HG03066 (cell line): ENCODE measurements around the gene FOXR1.

Source experiments
- ATAC-seq: cut with Tn5 transposase; IDR thresholded peaks from one replicate; pipeline ENCODE4 v1.9.1; 2021; ENCODE audit warnings: low read depth; ENCODE audit not compliant: unreplicated experiment

FOXR1 gene, protein sequence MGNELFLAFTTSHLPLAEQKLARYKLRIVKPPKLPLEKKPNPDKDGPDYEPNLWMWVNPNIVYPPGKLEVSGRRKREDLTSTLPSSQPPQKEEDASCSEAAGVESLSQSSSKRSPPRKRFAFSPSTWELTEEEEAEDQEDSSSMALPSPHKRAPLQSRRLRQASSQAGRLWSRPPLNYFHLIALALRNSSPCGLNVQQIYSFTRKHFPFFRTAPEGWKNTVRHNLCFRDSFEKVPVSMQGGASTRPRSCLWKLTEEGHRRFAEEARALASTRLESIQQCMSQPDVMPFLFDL

DNA sequence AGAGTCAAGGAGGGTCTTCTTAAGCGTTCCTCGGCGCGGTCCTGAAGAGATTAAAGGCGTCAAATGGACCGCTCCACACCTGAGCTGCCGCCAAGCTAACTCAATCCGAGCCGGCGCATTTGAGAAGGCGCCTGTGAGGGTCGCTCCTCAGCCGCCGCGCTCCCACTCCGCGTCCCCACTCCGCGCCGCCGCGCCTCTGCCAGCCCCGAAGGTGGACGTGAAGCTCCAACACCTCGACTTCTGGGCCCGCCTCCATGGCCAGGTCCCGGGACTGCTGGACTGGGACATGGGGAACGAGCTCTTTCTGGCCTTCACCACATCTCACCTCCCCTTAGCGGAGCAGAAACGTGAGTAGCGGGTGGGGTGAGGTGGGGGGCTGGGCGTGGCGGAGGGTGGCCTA lies at the start of gene FOXR1:
Gene FOXR1 (plus strand): TSS at position 116 of the 400 bp plus-strand sequence. CDS start 171 bp downstream, at position 287.
- ATAC-seq, result no peak

DNA sequence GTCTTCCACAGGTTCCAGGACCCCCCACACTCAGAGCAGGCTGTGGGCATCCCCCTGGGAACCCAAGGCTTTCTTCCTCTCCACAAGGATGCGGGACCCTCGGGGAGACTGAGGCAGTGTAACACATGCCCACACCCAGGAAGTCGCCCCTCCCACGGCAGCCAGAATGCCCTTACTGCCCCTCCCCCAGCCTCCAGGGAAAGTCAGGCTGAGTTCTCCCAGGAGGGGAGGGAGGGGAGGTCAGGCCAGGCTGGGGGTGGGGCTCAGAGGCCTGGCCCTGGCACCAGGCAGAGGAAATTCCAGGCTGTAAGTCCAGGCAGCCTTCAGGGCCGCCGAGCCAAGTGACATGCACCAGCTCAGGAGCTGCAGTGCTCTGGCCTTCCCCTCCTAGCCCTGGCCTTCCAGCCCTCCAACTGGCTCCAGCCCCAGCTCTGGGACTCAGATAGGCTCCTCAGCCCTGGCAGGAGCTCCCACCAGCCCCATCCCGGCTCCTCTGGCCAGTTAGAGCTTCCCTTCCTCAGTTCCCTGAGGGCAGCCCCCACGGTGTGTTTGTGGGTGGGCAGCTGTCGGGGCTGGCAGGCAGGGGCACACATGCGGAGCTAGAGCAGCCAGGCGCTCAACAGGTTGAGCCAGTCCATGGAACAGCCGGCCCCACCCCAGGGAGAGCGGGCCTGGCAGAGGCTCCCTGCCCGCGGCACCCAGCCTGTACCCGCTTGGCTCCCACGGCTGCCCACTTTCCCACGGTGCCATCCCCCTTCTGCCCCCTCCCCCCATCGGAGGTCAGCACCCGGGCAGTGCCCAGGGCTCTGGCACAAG lies 49.4 kb upstream of the FOXR1 start:
- ATAC-seq, result no peak

DNA sequence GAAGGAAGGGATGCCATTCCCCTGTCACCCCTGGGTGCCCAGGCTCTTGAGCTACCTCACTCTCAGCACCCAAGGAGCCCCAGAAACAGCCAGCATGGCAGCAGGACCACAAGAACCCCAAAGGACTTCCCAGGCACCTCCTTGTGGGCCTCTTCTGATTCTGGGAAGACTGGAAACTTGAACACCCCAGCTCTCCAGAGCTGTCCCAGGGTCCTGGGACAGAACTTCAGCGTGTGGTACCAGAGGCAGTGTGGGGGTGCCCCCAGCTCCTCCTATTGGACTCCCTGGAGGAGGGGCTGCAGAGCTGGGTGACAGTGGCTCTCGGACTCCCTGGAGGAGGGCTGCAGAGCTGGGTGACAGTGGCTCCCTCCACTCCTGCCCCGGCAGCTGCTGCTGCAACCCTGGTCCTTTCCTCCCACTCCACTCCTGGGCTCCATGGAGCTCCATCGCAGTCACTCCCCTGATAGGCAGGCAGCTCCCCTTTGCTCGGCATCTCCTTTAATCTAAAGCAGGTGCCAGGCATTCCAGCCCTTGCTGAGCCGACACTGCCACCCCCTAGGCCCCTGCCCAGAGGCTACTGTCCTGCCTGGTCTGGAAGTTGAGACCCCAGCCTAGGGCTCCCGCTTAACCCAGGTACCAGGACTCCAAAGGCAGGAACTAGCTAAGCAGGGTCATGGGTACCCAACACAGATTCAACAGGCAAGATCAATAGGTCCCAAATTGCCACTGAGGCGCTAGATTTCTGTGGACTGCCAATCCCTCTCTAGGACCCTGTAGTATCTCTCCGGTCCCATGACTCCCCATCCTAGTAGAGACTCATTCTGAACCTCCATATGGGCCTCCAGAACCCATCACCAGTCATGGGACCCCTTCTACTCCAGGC lies 48.6 kb upstream of the FOXR1 start:
- no peak for ATAC-seq

DNA sequence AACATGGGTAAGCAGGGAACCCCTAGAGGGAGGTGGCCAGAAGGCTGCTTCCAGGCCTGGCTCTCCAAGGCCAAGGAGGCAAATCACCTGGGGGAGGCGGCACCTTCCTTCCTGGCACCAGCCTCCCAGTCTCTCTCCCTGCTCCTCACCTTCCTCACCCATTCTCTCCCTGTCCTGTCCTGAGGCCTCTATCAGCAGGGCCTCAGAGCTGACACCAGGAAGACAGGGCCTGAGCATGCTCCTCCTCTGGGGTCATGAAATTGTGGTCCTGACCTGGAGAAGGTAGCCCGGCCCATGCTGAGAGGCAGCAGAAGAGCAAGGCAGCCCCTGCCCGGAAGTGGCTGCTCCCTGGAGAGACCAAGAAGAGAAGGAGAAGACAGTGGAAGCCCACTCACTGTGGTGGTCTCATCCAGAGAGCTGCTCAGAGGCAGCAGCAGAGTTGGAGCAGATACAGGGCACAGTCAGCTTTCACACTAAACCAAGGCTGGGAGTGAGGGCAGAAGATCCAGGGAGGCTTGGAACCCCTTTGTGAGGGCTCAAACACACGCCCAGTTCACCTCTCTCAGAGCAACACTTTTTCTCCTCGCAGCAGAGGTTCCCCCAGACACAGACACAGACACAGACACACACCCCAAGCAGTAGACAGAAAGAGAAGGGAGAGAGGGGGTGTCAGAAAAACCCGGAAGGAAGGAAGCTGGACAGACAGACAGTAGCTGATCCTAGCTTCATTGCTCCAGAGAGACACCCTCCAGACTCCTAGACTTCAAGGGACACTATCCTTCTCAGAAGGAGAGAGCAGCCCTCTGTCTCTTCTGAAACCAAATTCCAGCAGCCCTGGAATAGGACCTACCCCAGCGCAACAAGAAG lies 47.6 kb upstream of the FOXR1 start:
- ATAC-seq, result no peak

DNA sequence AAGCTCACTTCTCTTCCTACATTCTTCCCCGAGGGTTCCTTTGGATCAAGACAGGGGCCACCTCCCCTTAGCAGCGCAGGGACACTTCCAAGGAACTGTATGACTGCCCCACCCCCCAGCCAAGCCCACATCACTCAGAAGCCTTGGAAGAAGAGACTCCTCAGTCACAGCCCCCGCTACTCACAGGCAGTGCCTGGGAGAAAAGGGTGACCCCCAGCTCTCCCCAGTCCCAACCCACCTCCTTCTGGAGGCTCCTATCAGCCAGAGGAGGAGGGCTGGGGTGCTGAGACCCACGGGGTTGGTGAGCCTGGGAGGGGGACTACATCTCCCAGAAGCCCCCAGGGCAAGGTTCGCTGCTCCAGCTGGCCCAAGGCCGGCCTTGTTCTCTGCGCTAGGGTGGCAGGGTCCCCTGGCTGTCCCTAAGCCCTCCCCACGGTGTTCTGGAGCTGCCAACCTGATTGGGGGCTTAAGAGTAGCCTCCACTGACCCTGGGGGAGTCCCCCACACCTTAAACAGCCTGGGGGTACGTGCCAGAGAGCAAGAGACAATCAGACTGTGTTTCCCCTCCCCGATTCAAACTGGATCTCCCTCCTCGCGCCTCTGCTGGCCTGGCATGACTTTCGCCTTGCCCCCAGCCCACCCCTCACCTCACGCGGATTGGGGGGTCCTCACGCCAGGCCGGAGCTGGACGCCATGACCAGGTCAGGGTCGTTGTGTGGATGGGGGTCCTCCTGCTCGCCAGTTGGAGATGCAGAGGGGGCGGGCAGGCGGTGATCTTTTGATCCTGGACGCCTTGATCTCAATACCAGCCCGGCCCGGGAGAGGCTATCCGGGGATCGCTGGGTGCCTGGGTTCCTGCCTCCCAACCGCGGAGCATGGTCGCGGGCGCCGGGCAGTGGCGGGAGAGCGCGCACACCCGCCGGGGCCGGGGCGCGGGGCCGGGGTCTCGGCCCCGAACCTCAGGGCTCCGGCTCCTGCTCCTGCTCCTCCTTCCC lies 46.7 kb upstream of the FOXR1 start:
- no peak for ATAC-seq

DNA sequence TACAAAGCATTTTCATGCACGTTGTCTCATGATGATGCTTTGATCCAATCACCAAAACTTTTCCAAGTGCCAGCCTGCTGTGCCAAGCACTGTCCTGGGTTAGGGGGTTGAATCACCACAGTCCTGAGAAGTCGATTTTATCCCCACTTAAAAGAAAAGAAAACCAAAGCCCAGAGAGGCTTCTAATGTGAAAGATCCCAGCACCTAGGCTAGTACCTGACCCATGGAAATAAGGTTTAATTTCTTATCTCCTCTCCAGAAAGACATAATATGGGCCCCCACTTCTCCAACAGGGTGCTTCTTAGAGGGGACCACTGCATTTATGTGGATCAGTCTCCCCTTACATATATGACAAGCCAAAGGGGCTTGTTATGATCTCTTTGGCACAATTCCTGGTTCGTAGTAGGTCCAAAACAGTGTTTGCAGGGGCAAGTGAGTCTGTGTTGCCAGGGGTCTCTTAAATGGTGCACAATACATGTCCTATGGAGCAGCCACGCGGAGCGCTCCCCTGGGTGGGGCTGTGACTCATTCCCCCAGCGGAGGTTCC lies 43.9 kb upstream of the FOXR1 start:
- no peak for ATAC-seq

DNA sequence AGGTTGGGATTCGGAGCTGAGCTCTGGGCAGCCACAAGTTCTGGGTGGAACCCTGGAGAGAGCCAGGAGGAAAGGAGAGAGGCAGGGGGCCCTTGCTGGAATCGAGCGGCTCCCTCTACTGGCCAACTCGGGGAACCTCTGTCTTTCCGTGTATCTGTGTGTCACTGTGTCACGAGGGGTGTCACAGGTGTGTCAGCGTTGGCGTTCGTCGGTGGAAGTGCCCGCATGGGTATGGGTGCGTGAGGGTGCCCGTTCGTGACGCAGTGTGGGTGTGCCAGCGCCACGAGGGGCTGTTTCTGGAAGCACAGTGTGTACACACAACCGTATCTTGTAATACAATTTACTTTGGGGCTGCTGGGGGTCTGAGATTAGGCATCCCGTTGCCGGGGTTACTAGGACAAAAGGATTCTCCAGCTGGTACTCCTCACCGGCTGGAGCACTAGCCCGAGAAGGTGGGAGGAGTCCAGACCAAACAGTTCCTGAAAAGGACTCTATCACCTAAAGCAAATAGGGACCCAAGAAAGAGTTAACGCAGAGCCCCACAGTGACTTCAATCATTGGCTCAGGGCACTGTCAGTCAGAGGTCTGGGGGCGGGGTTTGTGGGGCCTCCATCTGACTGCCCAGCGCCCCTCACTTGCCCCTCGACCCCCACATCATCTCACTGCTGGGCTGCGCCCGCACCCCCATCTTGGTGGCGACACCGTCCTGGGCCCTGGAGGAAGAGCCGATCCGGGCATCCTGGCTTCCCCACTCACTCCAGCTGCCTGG lies 43.3 kb upstream of the FOXR1 start:
- peak; percentile 32 for ATAC-seq

DNA sequence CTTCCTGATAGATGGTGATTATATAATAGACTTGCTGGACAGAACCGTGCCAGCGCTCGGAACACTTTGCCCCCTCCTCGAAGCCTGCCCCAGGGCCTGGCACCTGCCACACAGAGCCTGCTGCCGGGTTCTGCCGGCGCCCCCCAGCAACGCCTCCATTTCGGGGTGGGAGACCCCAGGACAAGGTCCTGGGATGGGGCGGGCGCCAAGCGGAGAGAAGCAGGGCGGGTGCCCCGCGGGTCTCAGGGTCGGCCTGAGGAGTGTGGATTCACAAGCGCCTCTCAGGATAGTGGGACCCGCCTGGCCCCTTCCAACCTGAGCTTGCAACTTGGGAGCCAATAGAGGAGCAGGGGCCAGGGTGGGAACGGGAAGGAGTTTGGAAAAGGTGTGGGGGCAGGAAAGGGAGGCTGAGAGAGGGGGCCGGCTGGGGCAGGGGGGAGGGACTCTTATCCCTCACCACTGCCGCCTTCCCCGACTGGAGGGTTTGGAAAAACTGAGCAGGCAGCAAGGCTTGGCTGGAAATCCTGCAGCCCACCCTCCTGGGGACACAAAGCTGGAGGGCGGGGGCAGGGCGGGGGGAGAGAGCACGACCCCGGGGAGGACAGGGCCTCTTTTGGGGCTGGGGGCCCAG lies 42.6 kb upstream of the FOXR1 start:
- no peak for ATAC-seq

DNA sequence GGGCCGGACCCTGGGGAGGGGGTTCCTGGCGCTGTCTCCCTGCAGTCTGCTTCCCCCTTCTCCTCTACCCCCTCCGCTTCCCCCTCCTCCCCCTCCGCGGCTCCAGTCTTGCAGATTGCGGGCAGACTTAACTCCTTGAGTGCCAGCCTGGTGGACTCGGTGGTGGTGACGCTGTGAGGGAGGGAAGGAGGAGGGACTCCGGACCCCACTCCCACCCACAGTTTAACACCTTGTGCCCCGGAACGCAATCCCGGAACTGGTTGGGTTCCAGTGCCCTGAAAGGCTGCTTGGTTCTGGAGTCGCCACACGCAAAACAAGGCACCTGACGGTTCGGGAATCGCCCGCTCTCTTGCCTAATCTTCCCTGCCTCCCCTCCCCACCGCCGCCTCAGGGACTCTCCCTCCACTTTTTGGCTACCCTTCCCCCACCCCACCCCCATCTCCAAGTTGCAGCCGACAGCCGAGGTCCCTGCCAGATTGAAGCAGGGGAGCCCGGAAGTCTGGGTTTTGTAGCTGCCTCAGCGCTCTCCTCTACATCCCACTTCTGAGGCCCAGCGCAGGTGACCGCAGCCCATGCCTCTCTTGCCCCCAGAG lies 42.0 kb upstream of the FOXR1 start:
- ATAC-seq, result no peak

DNA sequence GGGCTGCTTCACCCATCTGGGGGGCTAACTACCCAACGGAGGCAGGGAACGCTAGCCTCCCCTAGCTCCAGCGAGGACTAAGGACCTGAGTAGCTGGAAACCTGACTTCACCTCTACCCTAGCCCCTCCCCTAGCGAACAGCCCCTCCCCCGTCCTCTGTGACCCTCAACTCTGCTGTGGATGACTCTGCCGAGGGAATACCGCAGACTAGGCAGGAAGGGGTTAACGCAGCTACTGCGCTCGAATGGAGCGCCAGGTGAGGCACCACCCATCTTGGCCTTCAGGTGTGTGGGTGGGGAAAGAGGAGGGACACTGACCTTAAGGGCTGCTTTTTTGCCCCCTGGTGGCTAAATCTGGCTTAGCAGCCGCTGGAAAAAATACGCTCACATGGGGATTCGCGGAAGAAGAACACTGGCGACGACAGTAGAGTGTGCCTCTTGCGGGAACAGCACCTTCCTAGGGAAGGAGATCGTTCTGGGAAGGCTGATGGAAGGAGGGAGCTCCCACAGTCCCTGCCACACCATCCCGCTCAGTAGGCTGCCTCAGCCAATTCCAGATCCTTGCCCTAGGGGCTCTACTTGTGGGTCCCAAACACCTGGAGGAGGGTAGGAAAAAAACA lies 41.4 kb upstream of the FOXR1 start:
- no peak for ATAC-seq

DNA sequence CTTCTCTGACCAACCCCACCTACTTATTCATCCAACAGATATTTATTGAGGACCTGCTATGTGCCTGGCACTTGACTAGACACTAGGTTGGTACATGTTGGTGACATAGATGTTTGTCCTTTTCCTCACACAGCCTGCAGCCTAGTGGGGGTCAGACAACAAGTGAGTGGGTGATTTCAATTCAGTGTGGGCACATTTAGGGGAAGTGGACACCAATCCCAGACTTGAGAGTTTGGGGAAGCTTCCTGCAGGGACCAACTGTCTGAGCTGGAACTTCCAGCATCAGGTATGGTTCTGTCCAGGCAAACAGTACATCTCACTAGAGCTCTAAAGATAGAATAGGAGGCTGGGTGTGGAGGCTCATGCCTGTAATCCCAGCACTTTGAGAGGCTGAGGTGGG lies 40.0 kb upstream of the FOXR1 start:
- ATAC-seq, result no peak

DNA sequence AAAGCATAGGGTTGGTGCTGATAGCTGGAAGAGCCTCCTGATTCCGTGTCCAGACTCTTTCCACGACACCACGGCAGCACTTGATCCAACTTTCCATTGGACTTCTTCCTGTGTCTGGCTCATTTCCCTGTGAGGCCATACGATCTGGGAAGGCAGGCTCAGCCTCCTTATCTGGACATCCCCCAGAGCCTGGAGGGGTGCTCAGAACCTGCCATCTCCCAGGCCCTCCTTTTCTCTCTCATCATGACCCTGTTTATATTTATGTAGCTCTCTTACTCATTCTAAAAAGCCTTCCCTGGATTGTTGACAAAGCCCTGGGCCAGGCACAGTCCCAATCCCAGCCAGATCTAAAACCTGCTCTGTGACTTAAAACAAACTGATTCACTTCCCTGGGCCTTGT lies 38.1 kb upstream of the FOXR1 start:
- no peak for ATAC-seq

DNA sequence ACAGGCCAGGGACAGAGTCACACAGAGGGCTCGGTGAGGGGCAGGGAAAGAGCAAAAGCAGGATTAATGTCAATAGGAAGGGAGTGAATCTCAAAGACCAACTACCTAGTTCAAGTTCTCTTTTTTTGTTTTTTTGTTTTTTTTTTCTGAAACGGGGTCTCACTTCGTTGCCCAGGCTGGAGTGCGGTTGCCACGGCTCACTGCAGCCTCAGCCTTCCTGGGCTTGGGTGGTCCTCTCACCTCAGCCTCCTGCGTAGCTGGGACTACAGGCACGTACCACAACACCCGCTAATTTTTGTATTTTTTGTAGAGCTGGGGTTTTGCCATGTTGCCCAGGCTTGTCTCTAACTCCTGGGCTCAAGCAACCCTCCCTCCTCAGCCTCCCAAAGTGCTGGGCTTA lies 36.2 kb upstream of the FOXR1 start:
- no peak for ATAC-seq

DNA sequence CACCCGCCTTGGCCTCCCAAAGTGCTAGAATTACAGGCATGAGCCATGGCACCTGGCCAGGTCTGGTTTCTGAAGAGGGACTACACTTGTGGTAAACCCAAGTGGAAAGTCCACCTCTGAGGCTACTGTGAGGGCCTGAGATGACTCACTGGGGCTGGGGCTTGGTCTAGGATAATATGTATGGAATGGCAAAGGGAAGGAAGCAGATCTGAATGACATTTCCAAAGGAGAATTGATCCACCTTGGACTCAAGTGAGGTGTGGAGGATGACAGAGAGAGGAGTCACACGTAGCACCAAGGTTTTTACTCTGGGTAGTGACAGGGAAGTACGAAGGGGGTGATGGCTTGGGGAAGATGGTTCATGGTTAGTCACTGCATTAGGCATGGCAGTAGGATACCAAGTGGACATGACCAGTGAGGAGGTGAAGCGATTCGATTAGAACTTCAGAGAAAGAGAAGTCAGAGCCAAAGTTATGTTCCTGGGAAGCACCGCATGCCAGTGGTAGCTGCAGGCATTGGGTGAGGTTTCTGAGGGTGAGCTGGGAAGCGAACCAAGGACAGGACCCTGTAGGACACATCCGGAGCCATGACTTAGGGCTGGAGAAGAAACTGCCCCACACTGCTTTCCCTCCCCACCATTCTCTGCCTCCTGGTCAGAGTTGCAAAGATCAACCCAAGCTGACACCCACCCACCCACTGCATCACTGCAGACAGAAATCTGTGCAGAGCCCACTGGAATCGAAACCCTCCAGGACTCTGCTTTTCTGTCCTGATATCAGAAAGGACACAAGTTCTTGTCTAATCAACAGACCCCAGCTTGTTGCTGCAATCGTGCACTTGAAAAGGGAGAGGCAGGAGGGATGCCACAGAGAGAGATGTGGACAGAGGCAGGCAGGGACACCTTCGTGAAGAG lies 32.8 kb upstream of the FOXR1 start:
- no peak for ATAC-seq

DNA sequence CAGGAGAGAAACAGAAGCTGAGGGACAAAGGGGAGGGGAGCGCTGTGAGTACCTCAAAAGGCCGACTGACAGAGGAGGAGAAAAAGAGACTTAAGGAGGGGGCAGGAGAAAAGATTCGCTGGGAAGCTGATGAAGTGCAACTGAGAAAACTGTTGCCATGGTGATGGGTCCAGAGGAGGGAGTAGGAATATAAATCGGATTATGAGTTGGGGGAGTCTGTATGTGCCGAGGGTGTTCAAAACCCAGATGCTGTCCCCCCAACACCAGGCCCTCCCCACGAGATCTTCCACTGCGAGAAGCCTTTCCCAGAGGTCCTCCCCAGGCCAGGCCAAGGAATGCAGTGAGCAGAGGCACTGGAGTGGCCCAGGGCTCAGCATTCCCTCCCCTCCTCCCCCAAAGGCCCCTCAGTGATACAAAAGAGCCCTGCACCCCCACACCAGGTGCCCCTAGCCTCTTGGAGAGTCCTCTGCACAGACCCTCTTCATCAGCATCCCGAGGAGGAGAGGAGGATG lies 32.1 kb upstream of the FOXR1 start:
- ATAC-seq, result no peak
